DMS 273 (cell line): ENCODE results near the gene CYB561D1.

ENCODE experiments used
- DNase-seq: peaks from one replicate; lab custom pipeline; 2025; ENCODE audit not compliant: unreplicated experiment; lab: John Stamatoyannopoulos, UW

Gene CYB561D1

GRCh38 chr1:109527846-109528695, 34.2 kb downstream of the CYB561D1 start:
- peak; percentile 93 for DNase-seq

GRCh38 chr1:109528712-109529111, 34.8 kb downstream of the CYB561D1 start:
- no peak for DNase-seq

- peak; percentile 91 for DNase-seq
These were observed 36.1 kb downstream of the CYB561D1 start for GRCh38 chr1:109529881-109530456.

GRCh38 chr1:109530457-109531087, 36.7 kb downstream of the CYB561D1 start:
- DNase-seq = peak; percentile 97

GRCh38 chr1:109531380-109531779, 37.5 kb downstream of the CYB561D1 start:
- DNase-seq = no peak

- peak; percentile 43 for DNase-seq
These were observed 38.0 kb downstream of the CYB561D1 start for GRCh38 chr1:109531826-109532364.

- peak; percentile 92 for DNase-seq
These were observed 38.7 kb downstream of the CYB561D1 start for GRCh38 chr1:109532365-109533136.

- no peak for DNase-seq
These were observed 40.5 kb downstream of the CYB561D1 start for GRCh38 chr1:109534307-109534858.

GRCh38 chr1:109535481-109535880, 41.6 kb downstream of the CYB561D1 start:
- DNase-seq = peak; percentile 40

- peak; percentile 91 for DNase-seq
These were observed 42.1 kb downstream of the CYB561D1 start for GRCh38 chr1:109535971-109536491.

GRCh38 chr1:109537450-109538178, 43.7 kb downstream of the CYB561D1 start:
- DNase-seq = no peak

- DNase-seq = no peak
These were observed 45.1 kb downstream of the CYB561D1 start for GRCh38 chr1:109538827-109539555.

- no peak for DNase-seq
These were observed 45.8 kb downstream of the CYB561D1 start, which contains the start of gene GPR61 for GRCh38 chr1:109539676-109540075. GPR61 (plus strand) TSS chr1:109539872; CDS start chr1:109543023, 3,151 bp downstream.

GRCh38 chr1:109541102-109541501, 47.2 kb downstream of the CYB561D1 start:
- DNase-seq = no peak

- no peak for DNase-seq
These were observed 48.8 kb downstream of the CYB561D1 start for GRCh38 chr1:109542657-109543056.

- no peak for DNase-seq
These were observed 49.5 kb downstream of the CYB561D1 start for GRCh38 chr1:109543283-109543987.

- no peak for DNase-seq
These were observed 50.3 kb downstream of the CYB561D1 start for GRCh38 chr1:109543988-109544735.
